HG02610 (cell line): ENCODE results near the gene ASB4.
"Not testable (repeated sequence)": the region's sequence is repeated elsewhere in the genome, so short reads cannot be mapped to it uniquely, and the experiment has no call there.

Source experiments
- ATAC-seq: cut with Tn5 transposase; IDR thresholded peaks from one replicate; pipeline ENCODE4 v1.9.1; 2021; ENCODE audit warnings: mild to moderate bottlenecking, moderate library complexity; ENCODE audit not compliant: unreplicated experiment

The ASB4 gene

GRCh38 chr7:95549818-95550529 lies 64.2 kb downstream of the ASB4 start:
- ATAC-seq, result no peak

- no peak for ATAC-seq
These were observed 64.8 kb downstream of the ASB4 start for GRCh38 chr7:95550546-95550945.

- not testable (repeated sequence) for ATAC-seq
These were observed 66.5 kb downstream of the ASB4 start for GRCh38 chr7:95552010-95552926.

GRCh38 chr7:95553939-95554338 lies 68.2 kb downstream of the ASB4 start:
- ATAC-seq, result no peak

GRCh38 chr7:95556777-95557176 lies 71.0 kb downstream of the ASB4 start:
- ATAC-seq, result no peak

GRCh38 chr7:95558864-95559263 lies 73.1 kb downstream of the ASB4 start:
- ATAC-seq, result no peak

GRCh38 chr7:95560674-95561073 lies 74.9 kb downstream of the ASB4 start:
- no peak for ATAC-seq

GRCh38 chr7:95569720-95570119 lies 84.0 kb downstream of the ASB4 start:
- ATAC-seq, result no peak

GRCh38 chr7:95577137-95577536 lies 91.4 kb downstream of the ASB4 start:
- ATAC-seq, result no peak

- no peak for ATAC-seq
These were observed 92.6 kb downstream of the ASB4 start for GRCh38 chr7:95578299-95578855.

- ATAC-seq, result no peak
These were observed 93.6 kb downstream of the ASB4 start for GRCh38 chr7:95579318-95579717.

GRCh38 chr7:95581467-95581866 lies 95.7 kb downstream of the ASB4 start:
- no peak for ATAC-seq

- no peak for ATAC-seq
These were observed 97.0 kb downstream of the ASB4 start for GRCh38 chr7:95582578-95583293.

- ATAC-seq, result no peak
These were observed 98.3 kb downstream of the ASB4 start for GRCh38 chr7:95583834-95584621.

- no peak for ATAC-seq
These were observed 99.2 kb downstream of the ASB4 start for GRCh38 chr7:95584769-95585425.

- ATAC-seq, result no peak
These were observed 99.7 kb downstream of the ASB4 start for GRCh38 chr7:95585426-95585789.

GRCh38 chr7:95586951-95587301 lies 101.2 kb downstream of the ASB4 start:
- ATAC-seq, result no peak

- no peak for ATAC-seq
These were observed 103.3 kb downstream of the ASB4 start for GRCh38 chr7:95589031-95589430.

GRCh38 chr7:95589766-95590165 lies 104.0 kb downstream of the ASB4 start:
- no peak for ATAC-seq
